Measurements from ENCODE around the gene ADCY1.

The ADCY1 gene

DNA sequence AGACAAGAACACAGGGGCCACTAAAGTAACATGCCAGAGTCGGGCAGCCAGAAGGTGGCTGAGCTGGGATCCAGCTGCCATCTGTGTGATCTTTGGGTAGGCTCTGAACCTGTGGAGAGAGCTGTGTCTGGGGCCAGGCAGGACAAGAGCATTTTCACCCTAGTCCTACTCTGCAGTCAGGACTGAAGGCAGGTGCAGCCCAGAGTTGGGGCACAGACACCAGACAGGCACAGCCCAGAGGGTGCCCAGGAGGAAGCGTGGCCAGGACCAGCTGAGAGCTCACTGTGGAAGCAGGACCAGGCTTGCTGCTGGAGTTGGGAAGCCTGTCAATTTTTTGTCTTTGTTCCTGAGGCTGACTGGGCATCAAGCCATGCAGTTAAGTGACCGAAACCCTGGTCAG lies 113.6 kb downstream of the ADCY1 start:
- peak; percentile 17 for DNase-seq (ENCODE audit: low read depth)
- no peak for TF ChIP-seq CTCF (IDR thresholded peaks at IDR 0.05; ENCODE audit: insufficient read depth, low read depth, low read length, missing control alignments)
- no peak overlapping the region for H3K4me3 ChIP-seq (ENCODE audit: low read length)

- no peak for TF ChIP-seq CTCF (IDR thresholded peaks at IDR 0.05; ENCODE audit: insufficient read depth, low read depth, low read length, missing control alignments)
- no peak overlapping the region for H3K4me3 ChIP-seq (ENCODE audit: low read length)
- no peak for DNase-seq (ENCODE audit: low read depth)
These were observed 114.2 kb downstream of the ADCY1 start for GRCh38 chr7:45688382-45688781.

GRCh38 chr7:45689011-45689796 lies 115.0 kb downstream of the ADCY1 start:
- no peak for TF ChIP-seq CTCF (IDR thresholded peaks at IDR 0.05; ENCODE audit: insufficient read depth, low read depth, low read length, missing control alignments)
- peak; percentile 70 for DNase-seq (ENCODE audit: low read depth)

GRCh38 chr7:45689797-45690761 lies 115.9 kb downstream of the ADCY1 start:
- DNase-seq (ENCODE audit: low read depth) = no peak
- H3K4me3 ChIP-seq (ENCODE audit: low read length) = no peak overlapping the region
- no peak for TF ChIP-seq CTCF (IDR thresholded peaks at IDR 0.05; ENCODE audit: insufficient read depth, low read depth, low read length, missing control alignments)

More at GRCh38 chr7:45689011-45689796, 115.0 kb downstream of the ADCY1 start:
- H3K4me3 ChIP-seq (ENCODE audit: low read length) = no peak overlapping the region

DNA sequence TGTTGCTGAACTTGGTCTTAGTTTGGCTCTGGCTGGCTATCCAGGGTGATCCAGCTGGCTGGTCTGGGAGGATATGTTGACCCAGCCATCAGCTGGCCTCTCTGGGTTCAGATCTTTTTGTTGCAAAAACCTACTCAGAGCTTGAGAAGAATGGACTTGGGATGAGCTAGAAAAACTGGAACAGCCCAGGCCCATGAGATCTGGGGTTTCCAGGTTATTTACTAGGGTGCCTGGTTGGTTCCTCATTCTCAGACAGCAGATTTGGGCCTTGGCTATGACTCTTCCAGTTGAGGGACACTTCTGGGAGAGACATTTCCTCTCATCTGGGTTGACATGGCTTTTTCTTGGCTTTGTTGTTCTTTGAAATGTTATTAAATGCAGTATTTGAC lies 116.6 kb downstream of the ADCY1 start:
- no peak overlapping the region for H3K4me3 ChIP-seq (ENCODE audit: low read length)
- no peak for DNase-seq (ENCODE audit: low read depth)
- TF ChIP-seq CTCF (IDR thresholded peaks at IDR 0.05; ENCODE audit: insufficient read depth, low read depth, low read length, missing control alignments) = no peak

- no peak for DNase-seq (ENCODE audit: low read depth)
- TF ChIP-seq CTCF (IDR thresholded peaks at IDR 0.05; ENCODE audit: insufficient read depth, low read depth, low read length, missing control alignments) = no peak
- no peak overlapping the region for H3K4me3 ChIP-seq (ENCODE audit: low read length)
These were observed 117.0 kb downstream of the ADCY1 start for GRCh38 chr7:45691155-45691656.

Measured in epithelial cell of esophagus (primary cell).